ENCODE measurements around the gene CAPN5. TPM values are rescaled to one million over a fixed set of nuclear protein-coding genes. Genes with fewer than 3 reads are reported as not detected.
"Not testable (repeated sequence)": the region's sequence is repeated elsewhere in the genome, so short reads cannot be mapped to it uniquely, and the experiment has no call there.

CAPN5 gene
- polyA plus RNA-seq, 4 donors = 22.8 to 37.4 (median 26.5) TPM

- DNase-seq (ENCODE audit: low read depth in 4 of 4, low spot score in 2 of 4) = no peak
Measured at GRCh38 chr11:77042111-77042726, 24.6 kb upstream of the CAPN5 start.

- DNase-seq (ENCODE audit: low read depth in 4 of 4, low spot score in 2 of 4) = no peak
Measured at GRCh38 chr11:77044356-77044755, 22.4 kb upstream of the CAPN5 start.

GRCh38 chr11:77044886-77045285, 21.9 kb upstream of the CAPN5 start:
- no peak for DNase-seq (ENCODE audit: low read depth in 4 of 4, low spot score in 2 of 4)

GRCh38 chr11:77046060-77046501, 20.7 kb upstream of the CAPN5 start:
- no peak for DNase-seq (ENCODE audit: low read depth in 4 of 4, low spot score in 2 of 4)

- peak; percentile 69 to 85 (median 81) for DNase-seq (ENCODE audit: low read depth in 4 of 4, low spot score in 2 of 4)
Measured at GRCh38 chr11:77047007-77047927, 19.5 kb upstream of the CAPN5 start.

GRCh38 chr11:77047928-77048446, 18.8 kb upstream of the CAPN5 start:
- DNase-seq (ENCODE audit: low read depth in 4 of 4, low spot score in 2 of 4) = not testable (repeated sequence)

- DNase-seq (ENCODE audit: low read depth in 4 of 4, low spot score in 2 of 4) = no peak
Measured at GRCh38 chr11:77049026-77049425, 17.7 kb upstream of the CAPN5 start.

- DNase-seq (ENCODE audit: low read depth in 4 of 4, low spot score in 2 of 4) = no peak
Measured at GRCh38 chr11:77051511-77051910, 15.3 kb upstream of the CAPN5 start.

GRCh38 chr11:77052518-77052917, 14.3 kb upstream of the CAPN5 start:
- DNase-seq (ENCODE audit: low read depth in 4 of 4, low spot score in 2 of 4) = peak in 1 of 4 donors; percentile 37

GRCh38 chr11:77053217-77054015, 13.4 kb upstream of the CAPN5 start:
- DNase-seq (ENCODE audit: low read depth in 4 of 4, low spot score in 2 of 4) = no peak

GRCh38 chr11:77054084-77054483, 12.7 kb upstream of the CAPN5 start:
- DNase-seq (ENCODE audit: low read depth in 4 of 4, low spot score in 2 of 4) = no peak

GRCh38 chr11:77055101-77055561, 11.6 kb upstream of the CAPN5 start:
- no peak for DNase-seq (ENCODE audit: low read depth in 4 of 4, low spot score in 2 of 4)

- no peak for DNase-seq (ENCODE audit: low read depth in 4 of 4, low spot score in 2 of 4)
Measured at GRCh38 chr11:77055913-77056312, 10.9 kb upstream of the CAPN5 start.

- no peak for DNase-seq (ENCODE audit: low read depth in 4 of 4, low spot score in 2 of 4)
Measured at GRCh38 chr11:77056814-77057402, 9.9 kb upstream of the CAPN5 start.

GRCh38 chr11:77057938-77058474, 8.8 kb upstream of the CAPN5 start:
- no peak for DNase-seq (ENCODE audit: low read depth in 4 of 4, low spot score in 2 of 4)

- no peak for DNase-seq (ENCODE audit: low read depth in 4 of 4, low spot score in 2 of 4)
Measured at GRCh38 chr11:77058900-77059299, 7.9 kb upstream of the CAPN5 start.

- no peak for DNase-seq (ENCODE audit: low read depth in 4 of 4, low spot score in 2 of 4)
Measured at GRCh38 chr11:77059806-77060205, 7.0 kb upstream of the CAPN5 start.

GRCh38 chr11:77060234-77060633, 6.5 kb upstream of the CAPN5 start:
- no peak for DNase-seq (ENCODE audit: low read depth in 4 of 4, low spot score in 2 of 4)

GRCh38 chr11:77061258-77061657, 5.5 kb upstream of the CAPN5 start:
- DNase-seq (ENCODE audit: low read depth in 4 of 4, low spot score in 2 of 4) = not testable (repeated sequence)

GRCh38 chr11:77062924-77063323, 3.8 kb upstream of the CAPN5 start:
- DNase-seq (ENCODE audit: low read depth in 4 of 4, low spot score in 2 of 4) = no peak

Data from left renal cortex interstitium (tissue), 4 donors.